AG04449 (cell line): ENCODE measurements around the gene C5orf22.
"Not testable (repeated sequence)": the region's sequence is repeated elsewhere in the genome, so short reads cannot be mapped to it uniquely, and the experiment has no call there.

Experiments
- CTCF ChIA-PET: fragments of 350-600 bp; formaldehyde crosslinking; extraction: SDS; loops from one replicate; lab custom pipeline; 2021; ENCODE audit warnings: antibody characterized with exemption; lab: Yijun Ruan, JAX
- POLR2A ChIA-PET: fragments of 400-600, 350-600 bp; formaldehyde crosslinking; extraction: SDS; loops from one replicate; lab custom pipeline; 2020; ENCODE audit warnings: antibody characterized with exemption, inconsistent platforms; lab: Yijun Ruan, JAX
- DNase-seq: peaks from one replicate; pipeline ENCODE4 v3.0.0-alpha.2; 2010; ENCODE audit warnings: low read depth, low spot score
- H3K4me3 ChIP-seq: 2 replicates; pipeline ENCODE4 v1.5.1; 2011; ENCODE audit warnings: low read depth, mild to moderate bottlenecking, control low read depth, low read length
- CTCF ChIP-seq: IDR thresholded peaks from one replicate; pipeline ENCODE4 v1.5.1; 2011; ENCODE audit warnings: mild to moderate bottlenecking, moderate library complexity, low read length, control low read depth, inconsistent platforms; ENCODE audit not compliant: insufficient read depth; ENCODE audit errors: missing control alignments

The C5orf22 gene

GRCh38 chr5:31598640-31599611, 66.8 kb downstream of the C5orf22 start:
- no peak for TF ChIP-seq CTCF

DNA sequence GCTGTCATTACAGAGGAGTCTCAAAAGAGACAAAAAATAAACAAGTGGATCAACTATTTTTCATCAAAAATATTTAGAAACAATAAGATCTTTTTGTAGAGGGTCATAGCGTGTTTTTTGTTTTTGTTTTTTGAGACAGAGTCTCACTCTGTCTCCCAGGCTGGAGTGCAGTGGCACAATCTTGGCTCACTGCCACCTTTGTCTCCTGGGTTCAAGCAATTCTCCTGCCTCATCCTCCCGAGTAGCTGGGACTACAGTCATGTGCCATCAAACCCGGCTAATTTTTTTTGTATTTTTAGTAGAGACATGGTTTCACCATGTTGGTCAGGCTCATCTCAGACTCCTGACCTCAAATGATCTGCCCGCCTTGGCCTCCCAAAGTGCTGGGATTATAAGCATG, 70.2 kb downstream of the C5orf22 start:
- DNase-seq, POLR2A ChIA-PET, H3K4me3 ChIP-seq: not testable (repeated sequence)
- CTCF ChIA-PET, result interaction anchor here (1.3 kb wide), 1 partner anchor 20 kb away, joined by 5 read pairs; no protein-coding TSS in a partner anchor

More at GRCh38 chr5:31598640-31599611, 66.8 kb downstream of the C5orf22 start:
- CTCF ChIA-PET, result interaction anchor here (0.6 to 1.0 kb wide), 2 partner anchors 11 to 16 kb away, joined by 3 read pairs; no protein-coding TSS in a partner anchor
- no peak for DNase-seq
- POLR2A ChIA-PET, result no interaction called here
- H3K4me3 ChIP-seq, result no peak overlapping the region

DNA sequence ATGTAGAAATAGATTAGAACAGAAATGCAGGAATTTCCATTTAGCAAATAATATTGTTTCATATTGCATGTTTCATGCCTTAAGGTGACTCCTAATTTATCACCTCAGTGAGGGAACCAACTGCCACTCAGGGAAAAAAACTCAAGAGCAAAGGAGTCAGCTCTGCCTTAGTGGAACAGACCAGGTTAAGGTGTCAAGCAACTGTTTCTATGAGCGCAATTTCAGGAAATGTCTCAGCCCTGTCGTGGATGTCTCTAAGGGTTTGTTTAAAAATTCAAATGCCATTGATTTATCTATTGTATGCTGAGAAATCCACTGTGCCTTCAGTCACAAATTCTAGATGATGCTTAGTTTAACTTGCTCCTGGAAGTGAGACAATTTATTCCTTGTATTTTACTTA, 72.1 kb downstream of the C5orf22 start:
- DNase-seq, result no peak
- no peak for TF ChIP-seq CTCF
- POLR2A ChIA-PET, result no interaction called here
- no peak overlapping the region for H3K4me3 ChIP-seq
- CTCF ChIA-PET, result interaction anchor here (1.3 kb wide), 1 partner anchor 205 kb away, joined by 4 read pairs; no protein-coding TSS in a partner anchor

DNA sequence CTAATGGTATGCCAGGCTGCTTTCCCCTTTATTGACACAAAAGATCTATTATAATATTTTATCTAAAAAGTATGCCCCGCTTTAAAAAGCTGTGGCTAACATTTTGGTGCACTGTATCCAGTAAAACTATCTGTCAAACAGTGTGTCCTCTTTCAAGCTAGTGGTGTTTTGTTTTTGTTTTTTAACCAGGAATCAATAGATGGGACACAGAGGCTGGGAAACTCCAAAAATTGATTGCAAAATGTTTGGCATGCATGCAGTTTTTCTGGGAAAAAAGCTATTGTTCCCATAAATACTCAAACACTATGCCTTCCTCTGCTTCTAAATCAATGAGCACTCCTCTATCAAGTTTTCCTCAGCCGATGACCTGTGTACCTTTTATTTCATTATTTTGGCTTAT, 72.5 kb downstream of the C5orf22 start:
- no peak overlapping the region for H3K4me3 ChIP-seq
- ChIA-PET CTCF (interaction anchor here (1.3 to 1.6 kb wide), 2 partner anchors 204 to 472 kb away, joined by 3 to 4 read pairs; no protein-coding TSS in a partner anchor), POLR2A (no interaction called here)
- no peak for TF ChIP-seq CTCF
- DNase-seq, result no peak
